Mucosa of descending colon (tissue), 3 donors: ENCODE results near the gene ADCY9. TPM values are rescaled to one million over a fixed set of nuclear protein-coding genes. Genes with fewer than 3 reads are reported as not detected.
"Not testable (repeated sequence)": the region's sequence is repeated elsewhere in the genome, so short reads cannot be mapped to it uniquely, and the experiment has no call there.

Experiments
- ATAC-seq: fragments of 200-7000 bp; cut with Tn5 transposase; one replicate; pipeline ENCODE4 v1.9.1; 2020; ENCODE audit warnings: mild to moderate bottlenecking, moderate library complexity
- DNase-seq, 3 donors: peaks; one replicate each; pipeline ENCODE4 v3.0.0-alpha.2; 2020
- H3K36me3 ChIP-seq: fragments of 200-600 bp; one replicate; pipeline ENCODE4 v1.8.0; 2021; ENCODE audit warnings: low read depth, mild to moderate bottlenecking
- H3K4me1 ChIP-seq: fragments of 200-600 bp; one replicate; pipeline ENCODE4 v1.8.0; 2021; ENCODE audit warnings: low read depth, mild to moderate bottlenecking
- H3K4me3 ChIP-seq: fragments of 200-600 bp; one replicate; pipeline ENCODE4 v1.8.0; 2021; ENCODE audit warnings: mild to moderate bottlenecking
- H3K9me3 ChIP-seq: fragments of 200-600 bp; one replicate; pipeline ENCODE4 v1.8.0; 2021; ENCODE audit warnings: mild to moderate bottlenecking
- CTCF ChIP-seq: fragments of 200-600 bp; IDR thresholded peaks from one replicate; pipeline ENCODE4 v1.8.0; 2022; ENCODE audit warnings: antibody characterized with exemption, mild to moderate bottlenecking
- intact Hi-C, 2 donors: fragments of 100-400 bp; cut with DNase I in 1 of 2; cut with micrococcal nuclease in 1 of 2; formaldehyde crosslinking; loops; one replicate each; pipeline versions ENCODE4 v1.11.0 to v1.11.1; 2022; cut with DNase I, micrococcal nuclease
- total RNA-seq, 3 donors: library from RNA; stranded (reverse); fragmentation: NEBNext Ultra II Directional in 2 of 3; extraction: Animal tissue kit (Norgen Biotek cat#: 25700) in 2 of 3; gene quantifications; one replicate each; pipeline versions ENCODE4 v1.2.1 to v1.2.4, GENCODE V29; 2021 to 2023
- donor health status: DM: no; HTN: no; CAD: no; lungs with moderate emphysema.
- donor health status: DM: no; HTN: no; CAD: no.
- donor health status: DM: no; HTN: yes; CAD: no.

The ADCY9 gene
- total RNA-seq, 3 donors from 2014 or later, result 30.0 to 50.8 (median 41.8) TPM

GRCh38 chr16:3938471-3938842, 177.8 kb downstream of the ADCY9 start:
- no peaks in the 10 kb centered on the region for H3K36me3 ChIP-seq
- H3K9me3 ChIP-seq, result no peaks in the 10 kb centered on the region
- ATAC-seq, result no peak
- TF ChIP-seq CTCF, result no peak
- no peak overlapping the region for H3K4me3 ChIP-seq
- H3K4me1 ChIP-seq, result peaks cover 7% of the 10 kb centered on the region
- DNase-seq, result no peak
- intact Hi-C loops, result no loop called here

GRCh38 chr16:3937066-3937875, 179.0 kb downstream of the ADCY9 start:
- intact Hi-C loops, result no loop called here
- ATAC-seq (no peak), DNase-seq (no peak)
- Histone ChIP-seq H3K9me3 (no peaks in the 10 kb centered on the region), H3K36me3 (no peaks in the 10 kb centered on the region), H3K4me1 (peaks cover 7% of the 10 kb centered on the region), H3K4me3 (no peak overlapping the region)
- no peak for TF ChIP-seq CTCF

- Histone ChIP-seq H3K4me1 (peaks cover 7% of the 10 kb centered on the region), H3K36me3 (no peaks in the 10 kb centered on the region), H3K4me3 (no peak overlapping the region), H3K9me3 (no peaks in the 10 kb centered on the region)
- intact Hi-C loops, result no loop called here
- ATAC-seq (no peak), DNase-seq (no peak)
- no peak for TF ChIP-seq CTCF
These were observed 180.3 kb downstream of the ADCY9 start for GRCh38 chr16:3935921-3936320.

- ATAC-seq (no peak), DNase-seq (no peak)
- intact Hi-C loops, result no loop called here
- no peak for TF ChIP-seq CTCF
- H3K4me3 ChIP-seq, result no peak overlapping the region
- H3K36me3 ChIP-seq, result no peaks in the 10 kb centered on the region
- peaks cover 7% of the 10 kb centered on the region for H3K4me1 ChIP-seq
- H3K9me3 ChIP-seq, result no peaks in the 10 kb centered on the region
These were observed 181.6 kb downstream of the ADCY9 start for GRCh38 chr16:3934491-3935181.

- intact Hi-C loops, result not testable (repeated sequence)
These were observed 189.1 kb downstream of the ADCY9 start for GRCh38 chr16:3927147-3927546.

GRCh38 chr16:3924763-3925162, 191.5 kb downstream of the ADCY9 start:
- Histone ChIP-seq H3K9me3 (no peaks in the 10 kb centered on the region), H3K4me1 (no peaks in the 10 kb centered on the region), H3K4me3 (no peak overlapping the region), H3K36me3 (no peaks in the 10 kb centered on the region)
- no peak for DNase-seq
- ATAC-seq, result no peak
- no peak for TF ChIP-seq CTCF
- intact Hi-C loops, result no loop called here

More at GRCh38 chr16:3927147-3927546, 189.1 kb downstream of the ADCY9 start:
- DNase-seq, H3K9me3 ChIP-seq, H3K36me3 ChIP-seq, H3K4me1 ChIP-seq, H3K4me3 ChIP-seq, ATAC-seq: not testable (repeated sequence)
